BJ (cell line): ENCODE results near the gene CHRM2. TPM values are rescaled to one million over a fixed set of nuclear protein-coding genes. Genes with fewer than 3 reads are reported as not detected.

ENCODE experiments used
- CTCF ChIA-PET: fragments of 350-600 bp; formaldehyde crosslinking; extraction: SDS; loops from one replicate; lab custom pipeline; 2021; ENCODE audit warnings: antibody characterized with exemption, inconsistent platforms; lab: Yijun Ruan, JAX
- POLR2A ChIA-PET: fragments of 300-600 bp; sonication (Branson Sonifier 250); formaldehyde crosslinking; extraction: SDS; loops from one replicate; lab custom pipeline; 2021; ENCODE audit warnings: antibody characterized with exemption; lab: Charles Lee
- DNase-seq: peaks from one replicate; pipeline ENCODE4 v3.0.0-alpha.2; 2011; ENCODE audit warnings: low read depth
- H3K27me3 ChIP-seq: 2 replicates; pipeline ENCODE4 v1.6.0; 2011; ENCODE audit warnings: low read length; ENCODE audit not compliant: control insufficient read depth, insufficient read depth
- H3K36me3 ChIP-seq: 2 replicates; pipeline ENCODE4 v1.5.1; 2011; ENCODE audit warnings: low read length; ENCODE audit not compliant: control insufficient read depth, insufficient read depth
- H3K4me3 ChIP-seq: 2 replicates; pipeline ENCODE4 v1.5.1; 2011; ENCODE audit warnings: low read depth, mild to moderate bottlenecking, control low read depth, low read length
- CTCF ChIP-seq: IDR thresholded peaks from 2 replicates; pipeline ENCODE4 v1.5.1; 2011; ENCODE audit warnings: low read depth, mild to moderate bottlenecking, control low read depth, inconsistent platforms, low read length, moderate library complexity; ENCODE audit not compliant: insufficient read depth
- polyA plus RNA-seq: library from polyadenylated mRNA; depleted of rRNA; stranded (reverse); fragments of >200 nt; gene quantifications from 2 replicates; pipeline ENCODE4 v1.2.3, GENCODE V29; 2011

The CHRM2 gene
- polyA plus RNA-seq, 1 experiment, result 27.0 TPM

GRCh38 chr7:136947347-136947746 is 78.9 kb downstream of the CHRM2 start:
- ChIA-PET CTCF (no interaction called here), POLR2A (interaction anchor here (0.7 kb wide), 3 partner anchors 22 to 1039 kb away, joined by 3 to 5 read pairs (median 3); no protein-coding TSS in a partner anchor)
- Histone ChIP-seq H3K36me3 (no peaks in the 10 kb centered on the region), H3K4me3 (no peak overlapping the region), H3K27me3 (no peaks in the 10 kb centered on the region)
- TF ChIP-seq CTCF, result no peak
- no peak for DNase-seq

- H3K4me3 ChIP-seq, result no peak overlapping the region
- H3K27me3 ChIP-seq, result no peaks in the 10 kb centered on the region
- ChIA-PET CTCF (no interaction called here), POLR2A (no interaction called here)
- no peak for DNase-seq
- TF ChIP-seq CTCF, result no peak
- no peaks in the 10 kb centered on the region for H3K36me3 ChIP-seq
Observed at GRCh38 chr7:136950331-136950730, 81.9 kb downstream of the CHRM2 start.

- peak; percentile 47 for DNase-seq
- no peak for TF ChIP-seq CTCF
- ChIA-PET POLR2A (interaction anchor here (0.7 kb wide), 1 partner anchor 9 kb away, joined by 3 read pairs; no protein-coding TSS in a partner anchor), CTCF (no interaction called here)
- no peak overlapping the region for H3K4me3 ChIP-seq
- H3K36me3 ChIP-seq, result no peaks in the 10 kb centered on the region
- no peaks in the 10 kb centered on the region for H3K27me3 ChIP-seq
Observed at GRCh38 chr7:136953386-136953785, 84.9 kb downstream of the CHRM2 start.

GRCh38 chr7:136956232-136956631 is 87.8 kb downstream of the CHRM2 start:
- no peak for TF ChIP-seq CTCF
- H3K4me3 ChIP-seq, result no peak overlapping the region
- POLR2A ChIA-PET, result no interaction called here
- H3K36me3 ChIP-seq, result no peaks in the 10 kb centered on the region
- peak; percentile 44 for DNase-seq
- H3K27me3 ChIP-seq, result no peaks in the 10 kb centered on the region
- CTCF ChIA-PET, result interaction anchor here (0.6 kb wide), 1 partner anchor 47 kb away, joined by 4 read pairs; no protein-coding TSS in a partner anchor

- DNase-seq, result no peak
- Histone ChIP-seq H3K27me3 (no peaks in the 10 kb centered on the region), H3K4me3 (no peak overlapping the region), H3K36me3 (no peaks in the 10 kb centered on the region)
- ChIA-PET POLR2A (no interaction called here), CTCF (interaction anchor here (0.6 kb wide), 1 partner anchor 46 kb away, joined by 4 read pairs; no protein-coding TSS in a partner anchor)
- TF ChIP-seq CTCF, result no peak
Observed at GRCh38 chr7:136956671-136957070, 88.2 kb downstream of the CHRM2 start.
